Vagina (tissue), 2 donors: Measurements from ENCODE around the gene RBM4.

ENCODE experiments used
- POLR2AphosphoS5 ChIP-seq, 2 donors: sonication (generic); formaldehyde crosslinking; IDR thresholded peaks; one replicate each; pipeline ENCODE4 v1.9.0; 2017; ENCODE audit warnings: antibody characterized with exemption in 2 of 2, mild to moderate bottlenecking in 2 of 2, low read depth in 1 of 2; ENCODE audit not compliant: insufficient read depth in 1 of 2
- TF ChIP-seq, protein P1 (sequence below), 3 experiments: fragments of 450-650 bp in 2 of 3; fragments of 200-600 bp in 1 of 3; sonication (generic) in 1 of 3; IDR thresholded peaks; one replicate each; pipeline ENCODE4 v1.5.1; 2017 to 2019; ENCODE audit warnings: antibody characterized with exemption in 3 of 3, mild to moderate bottlenecking in 2 of 3, moderate library complexity in 2 of 3

- TF ChIP-seq, protein P1, sequence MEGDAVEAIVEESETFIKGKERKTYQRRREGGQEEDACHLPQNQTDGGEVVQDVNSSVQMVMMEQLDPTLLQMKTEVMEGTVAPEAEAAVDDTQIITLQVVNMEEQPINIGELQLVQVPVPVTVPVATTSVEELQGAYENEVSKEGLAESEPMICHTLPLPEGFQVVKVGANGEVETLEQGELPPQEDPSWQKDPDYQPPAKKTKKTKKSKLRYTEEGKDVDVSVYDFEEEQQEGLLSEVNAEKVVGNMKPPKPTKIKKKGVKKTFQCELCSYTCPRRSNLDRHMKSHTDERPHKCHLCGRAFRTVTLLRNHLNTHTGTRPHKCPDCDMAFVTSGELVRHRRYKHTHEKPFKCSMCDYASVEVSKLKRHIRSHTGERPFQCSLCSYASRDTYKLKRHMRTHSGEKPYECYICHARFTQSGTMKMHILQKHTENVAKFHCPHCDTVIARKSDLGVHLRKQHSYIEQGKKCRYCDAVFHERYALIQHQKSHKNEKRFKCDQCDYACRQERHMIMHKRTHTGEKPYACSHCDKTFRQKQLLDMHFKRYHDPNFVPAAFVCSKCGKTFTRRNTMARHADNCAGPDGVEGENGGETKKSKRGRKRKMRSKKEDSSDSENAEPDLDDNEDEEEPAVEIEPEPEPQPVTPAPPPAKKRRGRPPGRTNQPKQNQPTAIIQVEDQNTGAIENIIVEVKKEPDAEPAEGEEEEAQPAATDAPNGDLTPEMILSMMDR (IDR thresholded peaks at IDR 0.05), result no peak
- no peak for TF ChIP-seq POLR2AphosphoS5 (IDR thresholded peaks at IDR 0.05; ENCODE audit: insufficient read depth in 1 of 2, low read depth in 1 of 2)
Observed at GRCh38 chr11:66653123-66653522, 14.6 kb downstream of the RBM4 start.
